Cardiac ventricle fibroblast (primary cell): ENCODE results near the gene PLXNB2. TPM values are rescaled to one million over a fixed set of nuclear protein-coding genes. Genes with fewer than 3 reads are reported as not detected.

Experiments
- total RNA-seq: library from RNA; depleted of rRNA; stranded (reverse); fragments of >200 nt; gene quantifications from 2 replicates; pipeline ENCODE4 v1.2.3, GENCODE V29; 2015

PLXNB2 gene, protein sequence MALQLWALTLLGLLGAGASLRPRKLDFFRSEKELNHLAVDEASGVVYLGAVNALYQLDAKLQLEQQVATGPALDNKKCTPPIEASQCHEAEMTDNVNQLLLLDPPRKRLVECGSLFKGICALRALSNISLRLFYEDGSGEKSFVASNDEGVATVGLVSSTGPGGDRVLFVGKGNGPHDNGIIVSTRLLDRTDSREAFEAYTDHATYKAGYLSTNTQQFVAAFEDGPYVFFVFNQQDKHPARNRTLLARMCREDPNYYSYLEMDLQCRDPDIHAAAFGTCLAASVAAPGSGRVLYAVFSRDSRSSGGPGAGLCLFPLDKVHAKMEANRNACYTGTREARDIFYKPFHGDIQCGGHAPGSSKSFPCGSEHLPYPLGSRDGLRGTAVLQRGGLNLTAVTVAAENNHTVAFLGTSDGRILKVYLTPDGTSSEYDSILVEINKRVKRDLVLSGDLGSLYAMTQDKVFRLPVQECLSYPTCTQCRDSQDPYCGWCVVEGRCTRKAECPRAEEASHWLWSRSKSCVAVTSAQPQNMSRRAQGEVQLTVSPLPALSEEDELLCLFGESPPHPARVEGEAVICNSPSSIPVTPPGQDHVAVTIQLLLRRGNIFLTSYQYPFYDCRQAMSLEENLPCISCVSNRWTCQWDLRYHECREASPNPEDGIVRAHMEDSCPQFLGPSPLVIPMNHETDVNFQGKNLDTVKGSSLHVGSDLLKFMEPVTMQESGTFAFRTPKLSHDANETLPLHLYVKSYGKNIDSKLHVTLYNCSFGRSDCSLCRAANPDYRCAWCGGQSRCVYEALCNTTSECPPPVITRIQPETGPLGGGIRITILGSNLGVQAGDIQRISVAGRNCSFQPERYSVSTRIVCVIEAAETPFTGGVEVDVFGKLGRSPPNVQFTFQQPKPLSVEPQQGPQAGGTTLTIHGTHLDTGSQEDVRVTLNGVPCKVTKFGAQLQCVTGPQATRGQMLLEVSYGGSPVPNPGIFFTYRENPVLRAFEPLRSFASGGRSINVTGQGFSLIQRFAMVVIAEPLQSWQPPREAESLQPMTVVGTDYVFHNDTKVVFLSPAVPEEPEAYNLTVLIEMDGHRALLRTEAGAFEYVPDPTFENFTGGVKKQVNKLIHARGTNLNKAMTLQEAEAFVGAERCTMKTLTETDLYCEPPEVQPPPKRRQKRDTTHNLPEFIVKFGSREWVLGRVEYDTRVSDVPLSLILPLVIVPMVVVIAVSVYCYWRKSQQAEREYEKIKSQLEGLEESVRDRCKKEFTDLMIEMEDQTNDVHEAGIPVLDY (N-terminal part only)
- total RNA-seq = 211 and 212 TPM in 2 replicates

DNA sequence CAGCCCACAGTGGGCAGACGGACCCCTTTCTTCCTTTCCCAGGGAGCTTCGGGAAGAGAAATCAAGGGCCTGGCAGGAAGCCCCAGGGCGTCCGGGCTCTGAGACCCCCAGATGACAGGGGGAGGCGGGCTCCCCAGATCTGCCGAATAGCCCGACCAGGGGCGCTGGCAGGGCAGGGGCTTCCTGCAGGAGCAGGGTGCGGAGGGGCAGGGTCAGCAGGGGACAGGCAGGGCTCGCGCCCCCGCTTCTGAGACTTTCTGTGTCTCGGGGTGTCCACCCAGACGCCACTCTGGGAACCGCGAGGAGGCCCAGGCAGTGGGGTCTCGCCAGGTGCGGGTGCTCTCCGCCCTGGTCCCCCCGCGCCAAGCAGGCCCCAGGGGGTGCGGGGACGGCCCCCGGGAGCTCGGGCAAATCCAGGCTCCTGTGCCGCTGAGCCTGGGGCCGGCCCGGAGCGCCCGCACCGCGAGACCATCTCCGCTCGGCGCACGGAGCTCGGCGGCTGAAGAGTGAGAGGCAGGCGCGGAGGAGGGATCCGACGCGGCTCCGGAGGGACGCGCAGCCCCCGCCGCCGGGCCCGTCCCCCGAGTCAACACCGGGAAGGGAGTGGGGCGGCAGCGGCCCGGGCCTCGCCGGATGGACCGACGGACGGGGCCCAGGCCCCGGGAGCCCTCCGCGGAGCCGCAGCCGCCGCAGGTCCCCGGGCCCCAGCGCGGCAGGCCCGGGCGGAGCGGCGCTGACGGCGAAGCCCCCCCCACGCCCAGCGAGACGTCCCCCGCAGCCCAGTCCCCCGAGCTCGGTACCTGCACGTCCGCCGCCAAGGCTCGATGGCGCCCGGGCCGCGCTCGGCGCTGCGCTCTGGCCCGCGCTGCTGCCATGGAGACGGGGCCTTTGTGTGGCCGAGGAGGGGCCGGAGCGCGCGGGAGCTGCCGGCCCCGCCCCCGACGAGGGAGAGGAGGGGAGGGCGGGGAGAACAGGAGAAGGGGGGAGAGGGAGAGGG, at the start of gene PLXNB2:
PLXNB2 (minus strand) TSS at position 894 of the 997 bp plus-strand sequence. CDS start 17,062 bp downstream, outside the sequence.

DNA sequence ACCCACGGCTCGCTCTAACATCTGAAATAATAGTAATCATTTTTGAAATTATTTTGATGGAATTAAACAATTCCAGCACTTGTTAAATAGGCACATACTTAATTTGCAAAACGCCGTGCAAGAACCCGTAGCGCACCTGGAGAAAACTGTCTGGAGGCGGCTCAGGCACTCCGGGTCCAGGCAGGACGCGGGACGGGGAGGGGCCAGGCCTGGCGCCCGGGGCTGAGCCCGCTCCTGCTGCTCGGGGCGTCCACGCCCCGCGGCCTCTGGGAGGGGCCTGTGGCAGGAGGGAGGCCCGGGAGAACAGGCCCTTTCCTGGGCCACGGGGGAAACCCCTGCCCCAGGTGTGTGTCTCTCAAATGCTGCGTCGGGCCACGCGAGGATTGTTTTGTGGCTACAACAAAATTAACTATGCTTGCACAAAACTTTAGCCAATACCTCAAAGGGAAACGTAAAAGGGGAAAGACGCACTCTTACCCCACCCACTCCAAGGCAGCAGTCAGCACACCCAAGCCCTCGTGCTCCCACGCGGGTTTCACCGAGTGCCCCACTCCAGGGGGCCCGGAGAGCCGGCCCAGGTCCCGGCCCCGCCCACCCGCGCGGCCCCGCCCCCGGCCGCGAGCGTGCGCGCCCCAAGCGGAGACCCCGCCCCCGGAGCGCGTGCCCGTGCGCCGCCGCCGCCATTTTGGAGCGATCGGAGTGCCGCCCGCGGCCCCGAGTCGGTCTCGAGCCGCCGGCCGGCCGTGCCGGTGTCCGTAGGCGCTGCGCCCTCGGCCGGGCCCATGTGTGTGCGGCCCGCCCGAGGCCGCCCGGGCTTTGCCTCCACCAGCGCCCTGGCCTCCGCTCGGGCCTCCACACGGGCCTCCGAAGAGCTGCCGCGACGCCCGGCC, 35.5 kb upstream of the PLXNB2 start, which contains the start of gene PPP6R2:
PPP6R2 (plus strand) TSS at position 677 of the 890 bp plus-strand sequence. CDS start 50,582 bp downstream, outside the sequence.

DNA sequence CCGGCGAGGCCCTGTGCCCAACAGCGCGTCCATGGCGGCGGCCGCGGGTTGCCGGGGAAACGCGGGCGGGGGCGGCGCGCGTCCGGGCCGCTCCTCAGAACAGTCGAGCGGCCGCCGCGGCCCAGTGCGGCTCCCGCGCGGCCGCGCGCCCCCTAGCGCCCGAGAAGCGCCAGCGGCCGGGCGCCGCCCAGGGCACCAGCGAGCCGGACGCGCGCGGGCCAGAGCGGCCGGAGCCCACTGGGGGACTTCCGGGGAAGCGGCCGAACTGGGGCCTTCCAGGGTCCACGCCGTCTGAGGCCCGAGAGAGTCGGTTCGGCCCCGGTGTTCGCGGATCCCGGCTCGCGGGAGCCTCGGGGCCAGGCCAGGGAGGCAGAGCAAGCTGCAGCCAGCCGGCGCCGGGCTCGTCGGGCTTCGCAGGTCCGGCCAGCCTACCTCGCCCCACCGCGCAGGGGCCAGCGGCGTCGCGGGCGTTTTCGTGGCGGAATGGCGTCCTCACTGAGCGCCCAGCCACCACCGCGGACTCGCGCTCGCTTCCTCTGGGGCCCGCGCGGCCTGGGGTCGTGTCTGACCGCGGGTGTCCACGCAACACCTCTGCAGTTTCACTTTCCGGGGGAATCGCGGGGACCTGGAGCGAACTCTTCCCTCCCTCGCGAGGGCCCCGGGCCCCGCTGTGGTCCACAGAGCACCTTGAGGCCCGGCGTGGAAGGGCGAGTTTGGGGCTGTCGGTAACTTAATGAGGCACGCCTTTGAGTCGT, 19.7 kb upstream of the PLXNB2 start, which contains the start of gene DENND6B:
DENND6B (minus strand) TSS at position 57 of the 755 bp plus-strand sequence; CDS start at position 33, 24 bp downstream.

DNA sequence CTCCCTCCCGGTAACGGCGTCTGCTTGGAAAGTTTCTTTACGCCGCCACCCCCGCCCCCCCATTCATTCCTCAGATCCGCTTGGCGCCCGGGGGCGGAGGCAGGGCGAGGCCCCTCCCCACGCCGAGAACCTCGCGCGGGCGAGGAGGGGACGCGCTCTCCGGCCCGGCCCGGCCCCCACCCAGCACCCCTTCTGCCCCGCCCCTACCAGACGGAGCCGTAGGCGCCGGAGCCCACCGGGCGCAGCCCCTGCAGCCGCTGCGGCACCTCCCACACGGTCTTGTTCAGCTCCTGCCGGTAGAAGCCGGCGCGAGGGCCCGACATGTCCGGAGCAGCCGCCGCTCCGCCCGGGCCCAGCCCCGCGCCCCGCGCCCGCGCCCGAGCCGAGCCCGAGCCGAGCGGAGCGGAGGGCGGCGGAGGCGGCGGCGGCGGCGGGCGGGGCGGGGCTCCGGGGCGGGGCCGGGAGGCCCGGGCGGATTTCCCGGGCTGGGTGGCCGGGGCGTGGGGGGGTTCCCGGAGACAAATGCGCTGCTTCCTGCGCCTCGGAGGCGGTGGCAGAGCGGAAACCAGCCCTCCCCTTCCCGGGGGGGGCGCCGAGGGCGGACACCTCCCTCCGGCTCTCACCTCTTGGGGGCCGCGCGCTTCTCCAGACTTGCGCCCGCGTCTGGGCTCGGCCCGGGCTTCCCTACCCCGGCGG, 37.3 kb downstream of the PLXNB2 start, which contains the start of gene MAPK11:
MAPK11 (minus strand) TSS at position 411 of the 696 bp plus-strand sequence; CDS start at position 323, 88 bp downstream.

DNA sequence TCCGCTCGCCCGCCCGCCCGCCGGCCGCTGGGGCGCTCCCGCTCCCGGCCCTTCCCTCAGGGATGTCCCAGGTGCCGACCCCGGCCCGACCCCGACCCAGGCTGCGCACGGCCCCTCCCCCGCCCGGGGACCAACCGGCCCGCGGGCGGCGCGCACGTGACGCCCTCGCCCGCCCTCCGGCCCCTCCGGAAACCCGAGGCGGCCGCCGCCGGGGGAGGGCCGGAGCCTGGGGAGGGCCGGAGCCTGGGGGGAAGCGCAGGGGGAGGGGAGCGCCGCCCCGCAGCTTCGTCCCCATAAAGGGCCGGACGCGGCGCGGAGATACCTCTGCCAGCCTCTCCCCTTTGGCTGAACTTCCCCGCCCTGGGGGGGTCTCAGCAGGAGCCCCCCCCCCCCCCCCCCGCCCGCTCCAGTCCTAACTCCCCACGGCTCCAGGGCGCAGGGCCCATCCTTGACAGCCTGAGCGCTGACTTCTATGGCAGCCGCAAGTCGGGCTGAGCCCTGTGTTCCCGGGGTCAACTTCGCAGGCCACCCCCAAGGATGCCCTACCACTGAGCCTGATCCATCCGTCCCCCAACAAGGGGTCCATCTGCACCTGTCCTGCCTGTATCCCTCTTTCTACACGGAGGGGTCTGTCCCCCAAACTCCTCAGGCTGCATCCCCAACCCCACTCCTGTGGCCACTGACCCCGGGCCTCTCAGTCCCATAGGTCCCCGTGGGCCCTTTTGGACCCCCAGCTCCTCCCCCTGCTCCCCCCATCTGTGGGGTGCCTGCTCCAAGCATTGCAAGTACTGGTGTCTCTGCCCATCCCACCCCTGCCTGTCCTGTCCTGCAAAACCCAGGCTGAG, 45.6 kb downstream of the PLXNB2 start, which contains the start of gene MAPK12:
MAPK12 (minus strand) TSS at position 69 of the 845 bp plus-strand sequence. CDS start 174 bp downstream, outside the sequence.

DNA sequence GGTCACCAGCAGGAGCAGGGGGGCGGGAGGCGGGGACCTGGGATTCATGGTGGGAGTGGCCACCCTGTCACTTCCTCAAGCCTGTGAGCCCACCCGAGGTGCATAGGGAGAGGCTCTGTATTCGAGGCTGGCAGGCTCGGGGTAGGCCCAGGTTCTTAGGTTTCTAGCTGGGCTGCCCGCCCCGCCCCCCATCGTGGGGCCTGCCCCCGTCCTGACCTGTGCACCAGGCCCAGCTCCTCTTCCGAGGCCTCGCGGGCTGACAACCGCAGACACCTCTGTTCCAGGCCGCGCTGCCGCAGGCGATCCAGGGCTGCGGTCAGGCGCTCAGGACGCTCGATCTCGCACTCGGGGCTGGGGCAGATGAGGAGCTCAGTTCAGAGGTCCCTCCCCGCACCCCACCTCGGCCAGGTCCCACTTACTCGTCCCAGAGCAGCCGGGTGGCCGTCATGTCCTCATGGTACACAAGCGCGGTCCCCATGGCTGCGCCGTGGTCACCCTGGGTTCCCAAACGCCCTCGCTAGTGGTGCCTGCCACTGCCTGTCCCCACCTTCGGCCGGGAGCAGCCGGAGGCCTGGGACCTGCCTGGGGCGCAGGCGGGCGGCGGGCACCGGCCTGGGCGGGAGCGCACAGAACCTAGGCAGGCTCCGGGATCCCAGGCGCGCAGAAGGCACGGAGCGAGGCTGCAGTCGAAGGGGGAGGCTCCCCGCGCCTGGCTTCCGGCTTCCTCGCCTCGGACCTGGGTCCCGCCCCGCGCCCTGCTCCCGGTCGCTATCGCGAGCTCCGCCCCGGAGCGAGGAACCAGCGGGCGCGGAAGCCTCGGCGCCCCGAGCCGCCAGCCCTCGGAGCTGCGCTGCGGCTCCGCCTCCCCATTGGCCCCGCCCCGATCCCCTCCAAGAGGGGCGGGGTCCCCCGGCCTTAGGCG, 56.6 kb downstream of the PLXNB2 start, which contains the start of gene HDAC10:
HDAC10 (minus strand) TSS at position 711 of the 922 bp plus-strand sequence; CDS start at position 478, 233 bp downstream.

DNA sequence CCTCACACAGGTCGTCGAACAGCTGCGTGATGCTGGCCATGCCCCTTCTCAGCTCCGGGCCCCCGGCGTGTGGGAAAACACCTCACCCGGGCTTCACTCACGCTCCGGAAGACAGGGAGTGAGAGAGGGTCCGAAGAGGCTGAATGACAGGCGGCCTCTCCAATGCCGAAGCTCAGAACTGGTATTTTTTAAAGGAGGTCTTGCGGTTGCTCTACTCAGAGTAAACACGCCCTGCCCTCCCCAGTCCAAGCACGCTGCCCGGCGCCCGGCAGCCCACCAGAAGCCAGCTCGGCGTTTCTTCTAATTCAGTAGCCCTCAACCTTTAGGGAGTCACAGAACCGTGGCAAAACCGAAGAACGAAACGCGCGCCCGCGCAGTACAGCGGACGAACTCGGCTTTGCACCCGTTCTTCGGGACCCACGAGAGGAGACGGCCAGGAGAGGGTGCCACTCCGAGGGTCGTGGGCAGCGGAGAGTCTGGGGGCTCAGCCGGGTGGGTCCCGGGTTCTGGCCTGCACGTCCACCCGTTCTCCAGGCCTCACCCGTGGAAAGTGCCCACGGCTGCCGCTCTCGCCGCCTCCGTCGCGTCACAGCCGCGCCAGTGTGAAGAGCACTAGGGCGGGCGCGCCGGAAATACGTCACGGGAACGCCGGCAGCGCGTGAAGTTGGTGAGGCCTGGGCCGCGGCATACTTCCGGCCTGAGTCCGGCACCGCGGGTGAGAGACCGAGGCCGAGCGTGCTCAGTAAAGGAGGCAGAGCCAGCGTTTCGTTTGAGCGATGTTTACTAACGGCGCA, 62.8 kb downstream of the PLXNB2 start, which contains the start of gene TUBGCP6:
TUBGCP6 (minus strand) TSS at position 604 of the 794 bp plus-strand sequence; CDS start at position 40, 564 bp downstream.

Other genes starting within 250 kb of the PLXNB2 start
- gene TTLL8, start 249.3 kb downstream of the PLXNB2 start, total RNA-seq = not detected in 2 replicates
- gene MLC1, start 222.2 kb downstream of the PLXNB2 start, total RNA-seq = 0.54 and 0.87 TPM in 2 replicates
- gene MOV10L1, start 217.6 kb downstream of the PLXNB2 start, total RNA-seq = 0.39 and 0.56 TPM in 2 replicates
- gene PANX2, start 136.9 kb downstream of the PLXNB2 start, total RNA-seq = 2.6 and 2.7 TPM in 2 replicates
- 19.4 and 22.1 TPM in 2 replicates for gene TRABD, start 121.7 kb downstream of the PLXNB2 start, total RNA-seq
- 18.1 and 21.4 TPM in 2 replicates for gene SELENOO, start 106.6 kb downstream of the PLXNB2 start, total RNA-seq
- 16.3 and 17.3 TPM in 2 replicates for gene TUBGCP6, start 62.6 kb downstream of the PLXNB2 start, total RNA-seq
- 29.0 and 29.2 TPM in 2 replicates for gene HDAC10, start 56.4 kb downstream of the PLXNB2 start, total RNA-seq
- gene MAPK12, start 46.0 kb downstream of the PLXNB2 start, total RNA-seq = 24.5 and 31.3 TPM in 2 replicates
- gene MAPK11, start 37.3 kb downstream of the PLXNB2 start, total RNA-seq = 8.3 and 12.4 TPM in 2 replicates
- gene DENND6B, start 19.4 kb upstream of the PLXNB2 start, total RNA-seq = 1.1 and 1.4 TPM in 2 replicates
- 31.6 and 39.3 TPM in 2 replicates for gene PPP6R2, start 35.7 kb upstream of the PLXNB2 start, total RNA-seq
- 40.4 and 54.6 TPM in 2 replicates for gene SBF1, start 167.4 kb upstream of the PLXNB2 start, total RNA-seq
- gene ADM2, start 173.9 kb upstream of the PLXNB2 start, total RNA-seq = 2.0 and 9.4 TPM in 2 replicates
- not detected in 2 replicates for gene MIOX, start 179.2 kb upstream of the PLXNB2 start, total RNA-seq
- 66.0 and 69.6 TPM in 2 replicates for gene LMF2, start 200.1 kb upstream of the PLXNB2 start, total RNA-seq
- 17.7 and 20.5 TPM in 2 replicates for gene NCAPH2, start 200.6 kb upstream of the PLXNB2 start, total RNA-seq
- 1.5 and 4.2 TPM in 2 replicates for gene SCO2, start 218.0 kb upstream of the PLXNB2 start, total RNA-seq
- gene TYMP, start 222.4 kb upstream of the PLXNB2 start, total RNA-seq = 31.7 and 36.5 TPM in 2 replicates
- gene KLHDC7B, start 238.3 kb upstream of the PLXNB2 start, total RNA-seq = not detected in 2 replicates